GM12873 (cell line): ENCODE measurements around the gene CAPZA3.

Source experiments
- CTCF ChIP-seq: IDR thresholded peaks from 2 replicates; pipeline ENCODE4 v1.5.1; 2012; ENCODE audit warnings: low read depth, mild to moderate bottlenecking, moderate library complexity, low read length, control low read depth; ENCODE audit not compliant: insufficient read depth; ENCODE audit errors: missing control alignments

The CAPZA3 gene

GRCh38 chr12:18754124-18754707 is 16.3 kb downstream of the CAPZA3 start:
- no peak for TF ChIP-seq CTCF

GRCh38 chr12:18755341-18755740 is 17.4 kb downstream of the CAPZA3 start:
- TF ChIP-seq CTCF = no peak

- no peak for TF ChIP-seq CTCF
Observed at GRCh38 chr12:18782827-18783226, 44.9 kb downstream of the CAPZA3 start.
